Measurements from ENCODE around the gene B3GALT4. TPM values are rescaled to one million over a fixed set of nuclear protein-coding genes. Genes with fewer than 3 reads are reported as not detected.
A peak's percentile ranks its signal among the peaks of the same experiment; 100 is the strongest.

Gene B3GALT4
- total and polyA plus RNA-seq, 2 of the 13 experiments (the other 11 are each of a cell fraction or from before 2014, with no cell fraction given) = 0.04 to 0.27 TPM

- TF ChIP-seq XBP1 (CRISPR knock-in tag; IDR thresholded peaks at IDR 0.05) = no peak
- no peak for TF ChIP-seq HES4 (CRISPR knock-in tag; IDR thresholded peaks at IDR 0.05; ENCODE audit: borderline replicate concordance)
- peak; percentile 43; the same call in 1 of the 2 replicates for TF ChIP-seq ELF3 (CRISPR knock-in tag; IDR thresholded peaks at IDR 0.05)
- TF ChIP-seq PCBP1 (IDR thresholded peaks at IDR 0.05; ENCODE audit: borderline replicate concordance, low read depth, low read length) = no peak
- TF ChIP-seq MIER2 (CRISPR knock-in tag; IDR thresholded peaks at IDR 0.05) = no peak
- no peak for TF ChIP-seq GTF3A (CRISPR knock-in tag; conservative IDR thresholded peaks at IDR 0.05)
- TF ChIP-seq AFF4 (CRISPR knock-in tag; IDR thresholded peaks at IDR 0.05) = no peak
- TF ChIP-seq ZNF7 (CRISPR knock-in tag; IDR thresholded peaks at IDR 0.05) = no peak
- no peak for TF ChIP-seq SETDB1 (CRISPR knock-in tag; IDR thresholded peaks at IDR 0.05; ENCODE audit: borderline replicate concordance)
- TF ChIP-seq GATAD1 (CRISPR knock-in tag; IDR thresholded peaks at IDR 0.05) = peak; percentile 58; the same call in 1 of the 2 replicates
- no peak for TF ChIP-seq ZSCAN20 (CRISPR knock-in tag; IDR thresholded peaks at IDR 0.05; ENCODE audit: borderline replicate concordance)
- TF ChIP-seq TFE3 (CRISPR knock-in tag; IDR thresholded peaks at IDR 0.05) = peak; percentile 29; the same call in 1 of the 2 replicates
- TF ChIP-seq ZNF468 (CRISPR knock-in tag; IDR thresholded peaks at IDR 0.05) = no peak
- no peak for TF ChIP-seq KLF15 (CRISPR knock-in tag; IDR thresholded peaks at IDR 0.05; ENCODE audit: borderline replicate concordance)
- TF ChIP-seq ZNF441 (CRISPR knock-in tag; IDR thresholded peaks at IDR 0.05; ENCODE audit: borderline replicate concordance) = 0 out of 2 replicates have a peak, but pooled peaks have one; percentile 32
- no peak for TF ChIP-seq MAFK (conservative IDR thresholded peaks at IDR 0.05 in 1 of 2, IDR thresholded peaks at IDR 0.05 in 1 of 2; ENCODE audit: low read length in 2 of 2)
- TF ChIP-seq HNF1B (CRISPR knock-in tag; IDR thresholded peaks at IDR 0.05) = no peak
- peak; percentile 7; the same call in 1 of the 2 replicates for TF ChIP-seq ZBTB38 (CRISPR knock-in tag; IDR thresholded peaks at IDR 0.05)
- TF ChIP-seq PRPF4 (IDR thresholded peaks at IDR 0.05; ENCODE audit: low read depth, low read length, poor library complexity, severe bottlenecking) = no peak
- TF ChIP-seq ZSCAN12 (CRISPR knock-in tag; IDR thresholded peaks at IDR 0.05) = no peak
- TF ChIP-seq SMAD3 (CRISPR knock-in tag; IDR thresholded peaks at IDR 0.05) = no peak
- TF ChIP-seq CBX5 (CRISPR knock-in tag; IDR thresholded peaks at IDR 0.05; ENCODE audit: borderline replicate concordance) = no peak
- peak; percentile 42 for TF ChIP-seq YY1 (IDR thresholded peaks at IDR 0.05; ENCODE audit: insufficient read depth, insufficient replicate concordance, low read depth, low read length)
- no peak for TF ChIP-seq EHMT2 (IDR thresholded peaks at IDR 0.05; ENCODE audit: borderline replicate concordance, low read depth, low read length)
- no peak for TF ChIP-seq TBP (CRISPR knock-in tag; IDR thresholded peaks at IDR 0.05)
These were observed 28.8 kb upstream of the B3GALT4 start (continued) for GRCh38 chr6:33247977-33248642.
